Effector memory CD4-positive, alpha-beta T cell (primary cell): ENCODE data around the gene ZNF407.

Experiments used
- DNase-seq, 3 donors: peaks; one replicate each; pipeline ENCODE4 v3.0.0-alpha.2; 2020
- H3K27ac ChIP-seq: 2 replicates; pipeline ENCODE4 v1.7.0; 2013; ENCODE audit warnings: mild to moderate bottlenecking, low read length, moderate library complexity; ENCODE audit not compliant: insufficient read depth, poor library complexity, severe bottlenecking
- H3K27me3 ChIP-seq: replicated peaks from 2 replicates; pipeline ENCODE4 v1.7.0; 2013; ENCODE audit warnings: mild to moderate bottlenecking, low read length; ENCODE audit not compliant: insufficient read depth, control insufficient read depth, poor library complexity, severe bottlenecking
- H3K36me3 ChIP-seq: 2 replicates; pipeline ENCODE4 v1.7.0; 2013; ENCODE audit warnings: mild to moderate bottlenecking, low read length, moderate library complexity; ENCODE audit not compliant: control insufficient read depth, insufficient read depth
- H3K4me1 ChIP-seq: 2 replicates; pipeline ENCODE4 v1.7.0; 2013; ENCODE audit warnings: low read length, mild to moderate bottlenecking; ENCODE audit not compliant: control insufficient read depth, insufficient read depth, poor library complexity, severe bottlenecking
- H3K4me3 ChIP-seq: 2 replicates; pipeline ENCODE4 v1.7.0; 2013; ENCODE audit warnings: low read length, low read depth, mild to moderate bottlenecking; ENCODE audit not compliant: insufficient read depth, poor library complexity, severe bottlenecking
- H3K9me3 ChIP-seq: 2 replicates; pipeline ENCODE4 v1.7.0; 2013; ENCODE audit warnings: mild to moderate bottlenecking, low read length, moderate library complexity; ENCODE audit not compliant: control insufficient read depth

The ZNF407 gene

GRCh38 chr18:74708169-74708568 is 110.5 kb downstream of the ZNF407 start:
- Histone ChIP-seq H3K9me3 (no peaks in the 10 kb centered on the region), H3K27me3 (no peaks in the 10 kb centered on the region), H3K36me3 (no peaks in the 10 kb centered on the region), H3K4me1 (no peaks in the 10 kb centered on the region), H3K4me3 (no peak overlapping the region), H3K27ac (no peak overlapping the region)
- no peak for DNase-seq

GRCh38 chr18:74709452-74709851 is 111.8 kb downstream of the ZNF407 start:
- no peak for DNase-seq
- Histone ChIP-seq H3K4me1 (no peaks in the 10 kb centered on the region), H3K27ac (no peak overlapping the region), H3K9me3 (no peaks in the 10 kb centered on the region), H3K36me3 (no peaks in the 10 kb centered on the region), H3K27me3 (no peaks in the 10 kb centered on the region), H3K4me3 (no peak overlapping the region)

GRCh38 chr18:74714120-74714519 is 116.5 kb downstream of the ZNF407 start:
- no peak overlapping the region for H3K27ac ChIP-seq
- no peaks in the 10 kb centered on the region for H3K27me3 ChIP-seq
- no peaks in the 10 kb centered on the region for H3K4me1 ChIP-seq
- no peaks in the 10 kb centered on the region for H3K9me3 ChIP-seq
- no peak for DNase-seq
- no peaks in the 10 kb centered on the region for H3K36me3 ChIP-seq
- H3K4me3 ChIP-seq: no peak overlapping the region

GRCh38 chr18:74714791-74715190 is 117.1 kb downstream of the ZNF407 start:
- Histone ChIP-seq H3K9me3 (no peaks in the 10 kb centered on the region), H3K4me3 (no peak overlapping the region), H3K36me3 (no peaks in the 10 kb centered on the region), H3K4me1 (no peaks in the 10 kb centered on the region), H3K27ac (no peak overlapping the region), H3K27me3 (no peaks in the 10 kb centered on the region)
- no peak for DNase-seq

- Histone ChIP-seq H3K27ac (no peak overlapping the region), H3K4me3 (no peak overlapping the region), H3K4me1 (no peaks in the 10 kb centered on the region), H3K27me3 (no peaks in the 10 kb centered on the region), H3K36me3 (no peaks in the 10 kb centered on the region), H3K9me3 (no peaks in the 10 kb centered on the region)
- DNase-seq: no peak
Observed at GRCh38 chr18:74715306-74715705, 117.6 kb downstream of the ZNF407 start.

GRCh38 chr18:74715865-74716712 is 118.4 kb downstream of the ZNF407 start:
- H3K4me3 ChIP-seq: no peak overlapping the region
- no peaks in the 10 kb centered on the region for H3K36me3 ChIP-seq
- no peak for DNase-seq
- H3K27me3 ChIP-seq: no peaks in the 10 kb centered on the region
- H3K4me1 ChIP-seq: no peaks in the 10 kb centered on the region
- no peak overlapping the region for H3K27ac ChIP-seq
- no peaks in the 10 kb centered on the region for H3K9me3 ChIP-seq

GRCh38 chr18:74718312-74718711 is 120.6 kb downstream of the ZNF407 start:
- H3K36me3 ChIP-seq: no peaks in the 10 kb centered on the region
- H3K27me3 ChIP-seq: no peaks in the 10 kb centered on the region
- H3K4me3 ChIP-seq: no peak overlapping the region
- H3K4me1 ChIP-seq: no peaks in the 10 kb centered on the region
- H3K9me3 ChIP-seq: no peaks in the 10 kb centered on the region
- no peak overlapping the region for H3K27ac ChIP-seq
- DNase-seq: no peak

GRCh38 chr18:74722237-74722636 is 124.6 kb downstream of the ZNF407 start:
- no peak overlapping the region for H3K4me3 ChIP-seq
- no peaks in the 10 kb centered on the region for H3K9me3 ChIP-seq
- no peaks in the 10 kb centered on the region for H3K4me1 ChIP-seq
- H3K36me3 ChIP-seq: no peaks in the 10 kb centered on the region
- H3K27me3 ChIP-seq: no peaks in the 10 kb centered on the region
- no peak overlapping the region for H3K27ac ChIP-seq
- no peak for DNase-seq

- no peaks in the 10 kb centered on the region for H3K27me3 ChIP-seq
- H3K36me3 ChIP-seq: no peaks in the 10 kb centered on the region
- H3K4me3 ChIP-seq: no peak overlapping the region
- no peaks in the 10 kb centered on the region for H3K9me3 ChIP-seq
- DNase-seq: no peak
- no peaks in the 10 kb centered on the region for H3K4me1 ChIP-seq
- H3K27ac ChIP-seq: no peak overlapping the region
Observed at GRCh38 chr18:74724186-74724585, 126.5 kb downstream of the ZNF407 start.

- H3K9me3 ChIP-seq: no peaks in the 10 kb centered on the region
- no peak overlapping the region for H3K27ac ChIP-seq
- H3K4me3 ChIP-seq: no peak overlapping the region
- H3K36me3 ChIP-seq: no peaks in the 10 kb centered on the region
- DNase-seq: no peak
- H3K27me3 ChIP-seq: no peaks in the 10 kb centered on the region
- H3K4me1 ChIP-seq: no peaks in the 10 kb centered on the region
Observed at GRCh38 chr18:74725690-74726089, 128.0 kb downstream of the ZNF407 start.
